ENCODE results near the gene SH3BP5. TPM values are rescaled to one million over a fixed set of nuclear protein-coding genes. Genes with fewer than 3 reads are reported as not detected.

Gene SH3BP5
- 15.5 to 18.1 TPM (median 16.8 TPM) in 5 replicates for total RNA-seq (2022; extraction: Qiagen RNA extraction)

GRCh38 chr3:15332405-15333098 is at the start of gene SH3BP5:
Gene SH3BP5 (minus strand): TSS chr3:15332586. CDS start chr3:15332408, 178 bp downstream.

GRCh38 chr3:15205934-15206661 is 126.3 kb downstream of the SH3BP5 start, which contains the start of gene CAPN7:
Gene CAPN7 (plus strand): TSS chr3:15206246. CDS start chr3:15206496, 250 bp downstream.

Other genes starting within 250 kb of the SH3BP5 start
- gene RBSN, start 233.4 kb downstream of the SH3BP5 start, total RNA-seq (2022; extraction: Qiagen RNA extraction): 8.6 to 10.9 TPM (median 10.4 TPM) in 5 replicates
- gene CAPN7, start 126.3 kb downstream of the SH3BP5 start, total RNA-seq (2022; extraction: Qiagen RNA extraction): 20.6 to 28.1 TPM (median 26.6 TPM) in 5 replicates
- 24.9 to 30.7 TPM (median 26.3 TPM) in 5 replicates for gene METTL6, start 95.0 kb upstream of the SH3BP5 start, total RNA-seq (2022; extraction: Qiagen RNA extraction)
- gene EAF1, start 95.0 kb upstream of the SH3BP5 start, total RNA-seq (2022; extraction: Qiagen RNA extraction): 13.2 to 16.8 TPM (median 14.8 TPM) in 5 replicates
- gene COLQ, start 189.1 kb upstream of the SH3BP5 start, total RNA-seq (2022; extraction: Qiagen RNA extraction): 0.22 to 0.54 TPM (median 0.28 TPM) in 5 replicates

Measured in A549 treated with Mapracorat at 1 μM for 4 hours (cell line).